ENCODE measurements around the gene LIPC. TPM values are rescaled to one million over a fixed set of nuclear protein-coding genes. Genes with fewer than 3 reads are reported as not detected.

LIPC gene
- polyA plus RNA-seq, 3 donors: 0.37 TPM; not detected in 2

- H3K4me1 ChIP-seq (ENCODE audit: control insufficient read depth in 1 of 2, insufficient read depth in 2 of 2, low read length in 2 of 2): no peaks in the 10 kb centered on the region
- no peak overlapping the region for H2AFZ ChIP-seq (ENCODE audit: insufficient read depth, low read depth, low read length, poor library complexity, severe bottlenecking)
- intact Hi-C loops (cut with micrococcal nuclease): no loop called here
- no peak for TF ChIP-seq CTCF (IDR thresholded peaks at IDR 0.05)
- H3K36me3 ChIP-seq (replicated peaks in 1 of 2; ENCODE audit: control insufficient read depth in 1 of 2, insufficient read depth in 2 of 2, low read length in 2 of 2): no peaks in the 10 kb centered on the region
- H3K27me3 ChIP-seq (ENCODE audit: control insufficient read depth in 2 of 2, insufficient read depth in 2 of 2, low read length in 2 of 2): no peaks in the 10 kb centered on the region
- no peak overlapping the region for H3K4me2 ChIP-seq (replicated peaks; ENCODE audit: extremely low read depth, low read length, poor library complexity, severe bottlenecking)
- Mint-ChIP-seq H3K27ac (no peak overlapping the region), H3K4me3 (peak overlapping the region in 1 of 2 donors; percentile 33), H3K27me3 (ENCODE audit: low read depth in 3 of 3) (peaks cover 0 to 5% (median 1%) of the 10 kb centered on the region in 3 donors), H3K9me3 (peaks cover 0 to 1% (median 0%) of the 10 kb centered on the region in 7 donors), H3K4me1 (peaks cover 11% of the 10 kb centered on the region), H3K36me3 (no peaks in the 10 kb centered on the region)
- no peak for DNase-seq
- 100% methylated on average over 1 of the region's 1 CpG for WGBS (ENCODE audit: insufficient coverage)
- no peaks in the 10 kb centered on the region for H3K9me3 ChIP-seq (replicated peaks in 1 of 2; ENCODE audit: control insufficient read depth in 1 of 2, insufficient read depth in 1 of 2, low read length in 2 of 2)
- H3K4me3 ChIP-seq (replicated peaks in 1 of 3; ENCODE audit: low read depth in 2 of 3, low read length in 3 of 3): no peak overlapping the region
- no peak overlapping the region for H3K27ac ChIP-seq (ENCODE audit: low read depth in 1 of 2, low read length in 2 of 2)
- no peak overlapping the region for H3K9ac ChIP-seq (ENCODE audit: insufficient read depth, low read length, poor library complexity, severe bottlenecking)
- no peaks in the 10 kb centered on the region for H4K20me1 ChIP-seq (ENCODE audit: insufficient read depth, low read length)
- H3K79me2 ChIP-seq (ENCODE audit: insufficient read depth, low read length): no peaks in the 10 kb centered on the region
Measured at GRCh38 chr15:58440922-58441321, 9.1 kb downstream of the LIPC start.

- Histone ChIP-seq H3K36me3 (replicated peaks in 1 of 2; ENCODE audit: control insufficient read depth in 1 of 2, insufficient read depth in 2 of 2, low read length in 2 of 2) (no peaks in the 10 kb centered on the region), H3K27me3 (ENCODE audit: control insufficient read depth in 2 of 2, insufficient read depth in 2 of 2, low read length in 2 of 2) (no peaks in the 10 kb centered on the region), H3K9ac (ENCODE audit: insufficient read depth, low read length, poor library complexity, severe bottlenecking) (no peak overlapping the region), H2AFZ (ENCODE audit: insufficient read depth, low read depth, low read length, poor library complexity, severe bottlenecking) (no peak overlapping the region), H4K20me1 (ENCODE audit: insufficient read depth, low read length) (no peaks in the 10 kb centered on the region), H3K4me1 (ENCODE audit: control insufficient read depth in 1 of 2, insufficient read depth in 2 of 2, low read length in 2 of 2) (peaks cover 1% of the 10 kb centered on the region in 2 donors), H3K9me3 (replicated peaks in 1 of 2; ENCODE audit: control insufficient read depth in 1 of 2, insufficient read depth in 1 of 2, low read length in 2 of 2) (no peaks in the 10 kb centered on the region), H3K27ac (ENCODE audit: low read depth in 1 of 2, low read length in 2 of 2) (no peak overlapping the region), H3K4me3 (replicated peaks in 1 of 3; ENCODE audit: low read depth in 2 of 3, low read length in 3 of 3) (no peak overlapping the region), H3K79me2 (ENCODE audit: insufficient read depth, low read length) (no peaks in the 10 kb centered on the region), H3K4me2 (replicated peaks; ENCODE audit: extremely low read depth, low read length, poor library complexity, severe bottlenecking) (no peak overlapping the region)
- no peak for DNase-seq
- TF ChIP-seq CTCF (IDR thresholded peaks at IDR 0.05): no peak
- H3K27ac Mint-ChIP-seq: peak overlapping the region in 1 of 7 donors; percentile 16
- peaks cover 0 to 7% (median 1%) of the 10 kb centered on the region in 3 donors for H3K27me3 Mint-ChIP-seq (ENCODE audit: low read depth in 3 of 3)
- peaks cover 14% of the 10 kb centered on the region for H3K4me1 Mint-ChIP-seq
- intact Hi-C loops (cut with micrococcal nuclease): no loop called here
- H3K36me3 Mint-ChIP-seq: no peaks in the 10 kb centered on the region
- H3K9me3 Mint-ChIP-seq: peaks cover 0 to 1% (median 0%) of the 10 kb centered on the region in 7 donors
- 95% methylated on average over 3 of the region's 9 CpGs for WGBS (ENCODE audit: insufficient coverage)
- H3K4me3 Mint-ChIP-seq: no peak overlapping the region
Measured at GRCh38 chr15:58441376-58442070, 9.7 kb downstream of the LIPC start.

Data from CD14-positive monocyte (primary cell).